Measurements from ENCODE around the gene SLC5A2.

The SLC5A2 gene

DNA sequence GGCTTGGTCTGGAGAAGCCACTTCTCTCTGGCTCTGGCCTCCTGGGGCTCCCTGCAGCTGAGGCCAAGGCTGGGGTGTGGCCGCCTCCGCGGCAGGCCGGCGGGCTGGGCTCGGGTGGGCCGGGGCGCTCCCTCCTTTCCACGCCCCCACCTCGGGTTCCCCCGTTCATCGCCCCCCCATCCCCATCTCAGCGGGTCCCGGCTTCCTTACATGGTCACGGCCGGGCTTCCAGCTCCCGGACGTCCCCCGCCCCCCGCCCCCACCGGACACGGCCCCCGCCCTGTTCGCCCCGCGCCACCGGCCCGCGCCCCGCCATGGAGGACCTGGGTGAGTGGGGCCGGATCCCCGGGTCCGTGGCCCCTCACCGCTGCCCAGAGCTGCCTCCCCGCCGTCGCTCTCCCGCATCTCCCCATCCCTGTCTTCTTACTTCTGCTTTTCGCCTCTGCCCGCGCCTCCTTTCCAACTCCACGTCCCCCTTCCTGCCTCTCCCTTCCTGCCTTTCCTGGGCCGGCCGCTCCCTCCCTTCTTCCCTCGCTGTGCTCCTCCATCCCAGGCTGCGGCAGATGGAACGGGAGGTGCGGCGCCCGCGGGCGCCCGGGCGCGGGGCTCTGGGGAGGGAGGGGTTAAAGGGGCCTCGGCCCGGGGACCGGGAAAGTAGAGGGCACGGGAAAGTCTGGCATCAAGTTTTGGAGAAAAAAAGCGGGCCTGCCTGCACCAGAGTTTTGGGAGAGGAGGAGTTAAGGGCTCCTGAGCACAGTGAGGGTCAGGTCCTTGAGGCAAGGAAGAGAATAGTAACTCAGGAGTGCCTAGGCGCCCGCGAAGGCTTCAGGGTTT is 10.8 kb upstream of the SLC5A2 start, which contains the start of gene TGFB1I1:
Gene TGFB1I1 (plus strand): TSS at position 278 of the 834 bp plus-strand sequence. CDS start 37 bp downstream, at position 315.
- TF ChIP-seq, protein P1, sequence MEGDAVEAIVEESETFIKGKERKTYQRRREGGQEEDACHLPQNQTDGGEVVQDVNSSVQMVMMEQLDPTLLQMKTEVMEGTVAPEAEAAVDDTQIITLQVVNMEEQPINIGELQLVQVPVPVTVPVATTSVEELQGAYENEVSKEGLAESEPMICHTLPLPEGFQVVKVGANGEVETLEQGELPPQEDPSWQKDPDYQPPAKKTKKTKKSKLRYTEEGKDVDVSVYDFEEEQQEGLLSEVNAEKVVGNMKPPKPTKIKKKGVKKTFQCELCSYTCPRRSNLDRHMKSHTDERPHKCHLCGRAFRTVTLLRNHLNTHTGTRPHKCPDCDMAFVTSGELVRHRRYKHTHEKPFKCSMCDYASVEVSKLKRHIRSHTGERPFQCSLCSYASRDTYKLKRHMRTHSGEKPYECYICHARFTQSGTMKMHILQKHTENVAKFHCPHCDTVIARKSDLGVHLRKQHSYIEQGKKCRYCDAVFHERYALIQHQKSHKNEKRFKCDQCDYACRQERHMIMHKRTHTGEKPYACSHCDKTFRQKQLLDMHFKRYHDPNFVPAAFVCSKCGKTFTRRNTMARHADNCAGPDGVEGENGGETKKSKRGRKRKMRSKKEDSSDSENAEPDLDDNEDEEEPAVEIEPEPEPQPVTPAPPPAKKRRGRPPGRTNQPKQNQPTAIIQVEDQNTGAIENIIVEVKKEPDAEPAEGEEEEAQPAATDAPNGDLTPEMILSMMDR (IDR thresholded peaks at IDR 0.05) = no peak

DNA sequence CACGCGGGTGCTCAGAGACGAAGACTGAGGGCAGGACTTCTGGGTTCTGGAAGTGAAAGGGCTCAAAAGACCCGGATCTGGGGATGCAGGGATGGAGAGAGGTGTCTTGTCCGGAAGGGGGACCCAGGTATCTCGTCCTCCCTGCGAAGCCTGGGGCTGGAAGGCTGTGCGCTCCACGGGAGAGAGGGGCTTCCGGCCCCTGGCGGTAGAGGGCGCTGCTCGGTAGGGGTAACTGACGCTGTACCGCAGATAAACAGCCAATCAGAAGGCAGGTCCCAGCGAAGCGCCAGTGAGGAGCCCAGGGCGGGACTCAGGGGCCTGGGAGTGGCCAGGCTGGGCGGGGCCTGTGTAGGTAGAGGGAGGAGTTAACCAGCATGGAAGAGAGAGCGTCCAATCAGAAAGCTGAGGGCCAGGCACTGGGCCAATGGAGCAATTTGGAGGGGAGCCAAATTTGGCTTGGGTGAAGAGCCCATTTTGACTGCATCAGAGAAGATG is 10.2 kb upstream of the SLC5A2 start:
- TF ChIP-seq, protein P1 (IDR thresholded peaks at IDR 0.05) = peak; percentile 16; the same call in 1 of the 2 replicates

DNA sequence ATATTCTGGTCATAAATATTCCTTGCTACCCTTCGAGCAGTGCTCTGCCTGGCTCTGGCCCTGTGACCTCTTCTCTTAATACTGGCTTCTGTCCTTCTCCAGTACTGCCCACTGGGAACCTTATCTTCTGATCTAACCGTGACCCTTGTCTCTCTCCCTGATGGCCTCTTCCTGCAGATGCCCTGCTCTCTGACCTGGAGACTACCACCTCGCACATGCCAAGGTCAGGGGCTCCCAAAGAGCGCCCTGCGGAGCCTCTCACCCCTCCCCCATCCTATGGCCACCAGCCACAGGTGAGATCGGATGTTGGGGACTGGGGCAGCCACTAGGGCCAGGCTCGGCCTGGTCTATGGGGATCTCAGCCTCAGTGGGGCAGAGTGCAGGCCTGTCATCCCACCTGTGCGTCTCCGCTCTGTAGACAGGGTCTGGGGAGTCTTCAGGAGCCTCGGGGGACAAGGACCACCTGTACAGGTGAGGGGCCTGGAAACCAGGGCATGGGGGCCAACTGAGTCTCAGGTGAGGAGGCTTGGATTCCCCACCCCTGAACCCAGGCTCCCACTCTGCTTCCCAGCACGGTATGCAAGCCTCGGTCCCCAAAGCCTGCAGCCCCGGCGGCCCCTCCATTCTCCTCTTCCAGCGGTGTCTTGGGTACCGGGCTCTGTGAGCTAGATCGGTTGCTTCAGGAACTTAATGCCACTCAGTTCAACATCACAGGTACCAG is 9.5 kb upstream of the SLC5A2 start:
- TF ChIP-seq, protein P1 (IDR thresholded peaks at IDR 0.05) = no peak

DNA sequence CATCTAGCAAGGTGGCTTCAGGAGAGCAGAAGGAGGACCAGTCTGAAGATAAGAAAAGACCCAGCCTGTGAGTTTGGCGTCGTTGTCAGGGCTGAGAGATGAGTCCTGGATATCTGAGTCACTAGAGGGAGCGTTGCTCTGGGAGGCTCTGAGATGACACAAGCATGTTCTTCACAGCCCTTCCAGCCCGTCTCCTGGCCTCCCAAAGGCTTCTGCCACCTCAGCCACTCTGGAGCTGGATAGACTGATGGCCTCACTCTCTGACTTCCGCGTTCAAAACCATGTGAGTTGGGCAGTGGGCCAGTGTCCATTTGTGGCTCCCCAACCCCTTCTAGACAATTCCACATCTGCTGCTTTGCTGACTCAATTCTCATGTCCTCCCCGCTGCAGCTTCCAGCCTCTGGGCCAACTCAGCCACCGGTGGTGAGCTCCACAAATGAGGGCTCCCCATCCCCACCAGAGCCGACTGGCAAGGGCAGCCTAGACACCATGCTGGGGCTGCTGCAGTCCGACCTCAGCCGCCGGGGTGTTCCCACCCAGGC is 8.7 kb upstream of the SLC5A2 start:
- TF ChIP-seq, protein P1 (IDR thresholded peaks at IDR 0.05) = no peak

DNA sequence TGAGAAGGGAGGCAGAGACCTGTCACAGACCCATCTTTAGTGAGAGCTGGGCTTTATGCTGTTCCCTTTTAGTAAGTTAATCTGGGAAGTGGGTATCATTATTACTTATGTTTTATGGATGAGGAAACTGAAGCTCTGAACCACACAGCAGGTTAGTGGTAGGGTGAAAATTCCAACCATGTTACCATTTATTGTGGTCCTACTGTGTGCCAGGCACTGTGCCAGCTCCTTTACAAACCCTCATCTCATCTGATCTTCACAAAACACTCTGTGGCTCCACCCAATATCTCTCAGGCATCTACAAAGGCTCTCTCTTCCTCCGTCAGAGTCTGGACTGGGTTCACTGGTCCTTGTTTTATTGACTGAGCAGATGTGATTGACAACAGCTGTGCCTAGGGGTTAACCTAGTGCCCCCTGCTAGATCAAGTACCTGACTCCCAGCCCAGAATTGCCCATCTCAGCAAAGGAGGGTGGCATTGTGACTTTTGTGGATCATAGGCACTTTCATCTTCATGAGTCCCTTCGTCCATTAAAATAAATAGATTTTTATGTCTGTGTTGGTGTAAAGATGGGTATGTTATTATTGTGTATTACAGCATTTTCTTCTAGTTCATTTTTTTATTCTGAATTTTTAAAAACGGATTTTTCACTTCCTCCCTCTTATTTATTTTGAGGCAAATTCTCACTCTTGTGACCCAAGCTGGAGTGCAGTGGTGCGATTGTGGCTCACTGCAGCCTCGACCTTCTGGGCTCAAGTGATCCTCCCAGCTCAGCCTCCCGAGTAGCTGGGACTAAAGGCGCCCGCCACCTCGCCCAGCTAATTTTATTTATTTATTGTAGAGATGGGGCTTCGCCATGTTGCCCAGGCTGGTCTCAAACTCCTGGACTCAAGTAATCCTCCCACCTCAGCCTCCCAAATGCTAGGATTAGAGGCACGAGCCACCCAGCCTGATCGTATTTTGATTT is 7.9 kb upstream of the SLC5A2 start:
- TF ChIP-seq, protein P1 (IDR thresholded peaks at IDR 0.05) = no peak

DNA sequence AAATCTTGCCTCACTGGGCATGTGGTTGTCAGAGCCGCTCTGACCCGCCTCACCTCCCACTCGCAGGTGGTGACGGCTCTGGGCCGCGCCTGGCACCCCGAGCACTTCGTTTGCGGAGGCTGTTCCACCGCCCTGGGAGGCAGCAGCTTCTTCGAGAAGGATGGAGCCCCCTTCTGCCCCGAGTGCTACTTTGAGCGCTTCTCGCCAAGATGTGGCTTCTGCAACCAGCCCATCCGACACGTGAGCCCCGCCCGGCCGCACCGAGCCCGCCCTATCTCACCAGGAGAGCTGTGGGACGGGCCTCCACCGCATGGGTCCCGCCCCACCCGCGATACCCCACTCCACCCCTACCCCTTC is 7.0 kb upstream of the SLC5A2 start:
- TF ChIP-seq, protein P1 (IDR thresholded peaks at IDR 0.05) = no peak

Data from LNCAP (cell line).